ENCODE data around the gene KDM7A. TPM values are rescaled to one million over a fixed set of nuclear protein-coding genes. Genes with fewer than 3 reads are reported as not detected.

KDM7A gene
- total and polyA plus RNA-seq, 2 of the 8 experiments (the other 6 are each of a cell fraction or from before 2014, with no cell fraction given), result 2.2 to 12.5 TPM

- DNase-seq (ENCODE audit: low read depth in 1 of 2, low spot score in 2 of 2), result no peak
- Histone ChIP-seq H2AFZ (ENCODE audit: low read length) (no peak overlapping the region), H2AK5ac (ENCODE audit: low read depth, low read length) (no peak overlapping the region), H3K9ac (replicated peaks in 1 of 4; ENCODE audit: extremely low read depth in 1 of 4, low read depth in 3 of 4, low read length in 3 of 4) (no peak overlapping the region), H4K8ac (ENCODE audit: extremely low read depth, insufficient read depth, low read length) (no peak overlapping the region), H3K14ac (ENCODE audit: insufficient read length) (no peak overlapping the region), H3K4me2 (ENCODE audit: insufficient read depth in 1 of 2, low read depth in 2 of 2, low read length in 2 of 2) (no peak overlapping the region), H2BK12ac (ENCODE audit: low read depth, low read length) (no peak overlapping the region), H2BK20ac (ENCODE audit: low read length) (no peak overlapping the region), H3K56ac (replicated peaks; ENCODE audit: insufficient read length, low read depth, low read length) (no peak overlapping the region), H2BK5ac (ENCODE audit: low read depth, low read length) (no peak overlapping the region), H3K36me3 (ENCODE audit: control insufficient read depth in 2 of 4, insufficient read depth in 4 of 4, low read length in 3 of 4) (peaks cover 0 to 57% (median 19%) of the 10 kb centered on the region in 4 experiments; a peak in 6 of 8 replicates), H3K79me2 (ENCODE audit: control insufficient read depth in 1 of 2, insufficient read depth in 2 of 2, low read length in 2 of 2) (no peaks in the 10 kb centered on the region), H3K9me3 (ENCODE audit: insufficient read depth in 2 of 2, low read depth in 1 of 2, low read length in 1 of 2) (no peaks in the 10 kb centered on the region), H3K4me3 (ENCODE audit: extremely low read depth in 1 of 4, insufficient read depth in 2 of 4, low read depth in 3 of 4, low read length in 4 of 4) (no peak overlapping the region), H3K23ac (ENCODE audit: insufficient read length) (no peak overlapping the region), H3K18ac (ENCODE audit: extremely low read depth, low read length) (no peak overlapping the region), H3K27ac (ENCODE audit: low read depth, low read length) (no peak overlapping the region), H3K27me3 (replicated peaks in 1 of 4; ENCODE audit: control insufficient read depth in 3 of 4, extremely low read depth in 1 of 4, insufficient read depth in 3 of 4, low read length in 3 of 4) (no peaks in the 10 kb centered on the region), H3K23me2 (ENCODE audit: low read depth, low read length) (no peaks in the 10 kb centered on the region), H3K4ac (replicated peaks; ENCODE audit: insufficient read length, low read depth, low read length) (no peak overlapping the region), H2BK120ac (replicated peaks; ENCODE audit: low read depth, low read length) (no peak overlapping the region), H2BK15ac (ENCODE audit: low read length) (no peak overlapping the region), H4K20me1 (replicated peaks in 1 of 2; ENCODE audit: control insufficient read depth in 1 of 2, insufficient read depth in 2 of 2, low read length in 2 of 2) (peaks cover 0 to 1% of the 10 kb centered on the region in 2 experiments), H3K79me1 (ENCODE audit: low read depth, low read length) (no peaks in the 10 kb centered on the region), H4K5ac (ENCODE audit: insufficient read length, low read depth, low read length) (no peak overlapping the region), H3K4me1 (replicated peaks in 1 of 4; ENCODE audit: control insufficient read depth in 3 of 4, insufficient read depth in 4 of 4, low read length in 3 of 4) (no peaks in the 10 kb centered on the region), H4K91ac (replicated peaks; ENCODE audit: insufficient read length, low read length) (no peak overlapping the region)
- FAIRE-seq, result no peak
- WGBS, 2 experiments (ENCODE audit: extremely low coverage in 1 of 2, insufficient coverage in 1 of 2, insufficient read length in 1 of 2, insufficient replicate concordance in 2 of 2, low coverage in 1 of 2, low lambda C conversion rate in 2 of 2, missing lambda C conversion rate in 1 of 2), result 84% methylated on average over 4 of the region's 4 CpGs; no CpG with 5 or more reads in 1 of the 2 experiments
- ChIA-PET POLR2A (ENCODE audit: partially characterized antibody) (no interaction called here), CTCF (ENCODE audit: partially characterized antibody) (no interaction called here)
- TF ChIP-seq EZH2 (IDR thresholded peaks at IDR 0.05; ENCODE audit: low read depth, low read length, severe bottlenecking), result no peak
- no peak for TF ChIP-seq YY1 (IDR thresholded peaks at IDR 0.05; ENCODE audit: low read depth, low read length)
- TF ChIP-seq POLR2A (IDR thresholded peaks at IDR 0.05; ENCODE audit: control extremely low read depth in 1 of 2, low read depth in 2 of 2, low read length in 2 of 2), result no peak
Measured at GRCh38 chr7:140096459-140096858, 80.3 kb downstream of the KDM7A start.
